Prostate gland (tissue), 2 donors: ENCODE measurements around the gene NPPC. TPM values are rescaled to one million over a fixed set of nuclear protein-coding genes. Genes with fewer than 3 reads are reported as not detected.

ENCODE experiments used
- DNase-seq: peaks from one replicate; pipeline ENCODE4 v3.0.0-alpha.2; 2019; ENCODE audit warnings: low spot score
- H3K27ac ChIP-seq, 2 donors: fragments of 200-600 bp; sonication (generic); 2 replicates each; pipeline ENCODE4 v1.5.1; 2017 to 2019
- H3K27me3 ChIP-seq: fragments of 200-600 bp; sonication (generic); replicated peaks from 2 replicates; pipeline ENCODE4 v1.5.1; 2019; ENCODE audit not compliant: insufficient read depth
- H3K36me3 ChIP-seq, 2 donors: fragments of 200-600 bp; sonication (generic); 1 replicate in 1 of 2; 2 replicates in 1 of 2; pipeline versions ENCODE4 v1.5.1 to v1.8.1; 2017 to 2019
- H3K4me1 ChIP-seq: fragments of 200-600 bp; sonication (generic); replicated peaks from 2 replicates; pipeline ENCODE4 v1.5.1; 2019
- H3K4me3 ChIP-seq, 2 donors: fragments of 200-600 bp; sonication (generic); 2 replicates each; pipeline ENCODE4 v1.5.1; 2017 to 2019
- H3K9me3 ChIP-seq: fragments of 200-600 bp; sonication (generic); 2 replicates; pipeline ENCODE4 v1.5.1; 2017
- CTCF ChIP-seq, 4 experiments: fragments of 200-600 bp in 2 of 4; fragments of 450-650 bp in 2 of 4; sonication (generic) in 2 of 4; IDR thresholded peaks; 1 replicate in 3 of 4; 2 replicates in 1 of 4; pipeline ENCODE4 v1.5.1; 2016 to 2019; ENCODE audit warnings: antibody characterized with exemption in 4 of 4, mild to moderate bottlenecking in 2 of 4, moderate library complexity in 2 of 4
- POLR2A ChIP-seq: fragments of 450-650 bp; IDR thresholded peaks from one replicate; pipeline ENCODE4 v1.6.1; 2016; ENCODE audit warnings: antibody characterized with exemption, mild to moderate bottlenecking
- POLR2AphosphoS5 ChIP-seq: sonication (generic); formaldehyde crosslinking; IDR thresholded peaks from one replicate; pipeline ENCODE4 v1.6.1; 2017; ENCODE audit warnings: antibody characterized with exemption
- WGBS: methylation state at CpG from one replicate; pipeline ENCODE4 v1.1.5; 2018; 5-methylcytosine and 5-hydroxymethylcytosine counted together
- intact Hi-C: fragments of 100-400 bp; cut with DNase I; formaldehyde crosslinking; loops from one replicate; pipeline ENCODE4 v1.14.2; 2022
- total RNA-seq, 2 donors: library from RNA; depleted of rRNA; stranded (reverse); fragments of >200 nt; gene quantifications; one replicate each; pipeline ENCODE4 v1.1.0, GENCODE V29; 2016

The NPPC gene
- total RNA-seq, 2 donors from 2014 or later = 3.2 to 6.4 TPM

- WGBS = 95% methylated on average over 8 of the region's 8 CpGs
- TF ChIP-seq CTCF (IDR thresholded peaks at IDR 0.05) (no peak), POLR2A (no peak), POLR2AphosphoS5 (no peak)
Measured at GRCh38 chr2:231907765-231908164, 18.4 kb downstream of the NPPC start.

DNA sequence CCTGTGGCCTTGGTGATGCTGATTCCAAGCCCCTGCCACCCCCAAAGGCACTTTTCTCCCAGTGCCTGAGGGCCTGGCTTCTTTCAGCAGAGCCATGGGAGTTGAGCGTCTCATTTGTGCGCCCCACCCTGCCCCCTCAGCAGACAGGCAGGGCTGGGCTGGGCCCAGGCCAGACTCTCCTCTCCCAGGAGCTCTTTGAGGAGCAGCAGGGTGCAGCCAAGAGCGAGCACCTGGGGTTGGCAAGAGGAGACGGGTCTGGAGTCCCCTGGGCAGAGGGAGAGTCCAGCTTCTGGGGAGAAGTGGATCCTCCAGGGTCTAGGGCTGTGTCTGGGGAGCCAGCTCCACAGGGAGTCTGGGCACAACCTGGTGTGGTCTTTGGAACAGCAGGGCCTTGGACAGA lies 21.2 kb downstream of the NPPC start:
- 74% methylated on average over 4 of the region's 4 CpGs for WGBS
- Histone ChIP-seq H3K9me3 (no peaks in the 10 kb centered on the region), H3K36me3 (no peaks in the 10 kb centered on the region), H3K27ac (no peak overlapping the region), H3K27me3 (no peaks in the 10 kb centered on the region), H3K4me3 (no peak overlapping the region), H3K4me1 (no peaks in the 10 kb centered on the region)
- TF ChIP-seq CTCF (IDR thresholded peaks at IDR 0.05) (no peak), POLR2AphosphoS5 (no peak), POLR2A (no peak)
- DNase-seq = no peak
- intact Hi-C loops = loop anchor here (5.0 kb wide), 1 partner anchor 532 kb away; no protein-coding TSS in a partner anchor

More at GRCh38 chr2:231907765-231908164, 18.4 kb downstream of the NPPC start:
- H3K27me3 ChIP-seq = no peaks in the 10 kb centered on the region
- intact Hi-C loops = loop anchor here (5.0 kb wide), 1 partner anchor 530 kb away; no protein-coding TSS in a partner anchor
- no peaks in the 10 kb centered on the region for H3K36me3 ChIP-seq
- no peak for DNase-seq
- H3K27ac ChIP-seq = no peak overlapping the region
- H3K4me1 ChIP-seq = no peaks in the 10 kb centered on the region
- H3K4me3 ChIP-seq = no peak overlapping the region
- no peaks in the 10 kb centered on the region for H3K9me3 ChIP-seq

DNA sequence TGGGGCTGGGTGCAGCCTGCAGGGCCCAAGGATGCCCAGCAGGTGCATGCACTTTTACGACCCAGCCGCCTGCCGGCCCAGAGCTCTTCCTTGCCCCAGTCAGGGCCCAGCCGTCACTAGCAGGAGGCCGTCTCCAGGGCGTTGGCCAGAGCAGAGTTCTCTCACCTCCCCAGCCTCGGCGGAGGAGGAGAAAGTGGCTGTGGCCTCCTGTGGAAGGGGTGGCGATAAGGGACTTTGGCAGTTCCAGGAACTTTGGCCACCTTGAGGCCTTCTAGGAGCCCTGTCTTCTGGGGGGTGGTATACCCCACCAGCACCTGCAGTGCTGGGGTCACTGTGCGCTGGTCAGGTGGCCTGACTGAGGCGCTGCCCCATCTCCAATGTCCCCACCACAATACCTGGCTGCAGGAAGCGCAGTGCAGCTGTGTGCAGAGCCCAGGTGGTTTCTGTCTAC lies 22.0 kb downstream of the NPPC start:
- no peaks in the 10 kb centered on the region for H3K4me1 ChIP-seq
- H3K4me3 ChIP-seq = no peak overlapping the region
- no peaks in the 10 kb centered on the region for H3K27me3 ChIP-seq
- H3K36me3 ChIP-seq = no peaks in the 10 kb centered on the region
- TF ChIP-seq CTCF (IDR thresholded peaks at IDR 0.05) (no peak), POLR2A (no peak), POLR2AphosphoS5 (no peak)
- no peak for DNase-seq
- H3K9me3 ChIP-seq = no peaks in the 10 kb centered on the region
- intact Hi-C loops = no loop called here
- WGBS = 90% methylated on average over 12 of the region's 12 CpGs
- no peak overlapping the region for H3K27ac ChIP-seq

- no peaks in the 10 kb centered on the region for H3K9me3 ChIP-seq
- H3K36me3 ChIP-seq = no peaks in the 10 kb centered on the region
- 86% methylated on average over 5 of the region's 5 CpGs for whole genome bisulfite sequencing
- H3K4me1 ChIP-seq = no peaks in the 10 kb centered on the region
- H3K27ac ChIP-seq = no peak overlapping the region
- no peak for TF ChIP-seq POLR2AphosphoS5
- no peak for TF ChIP-seq CTCF (IDR thresholded peaks at IDR 0.05)
- TF ChIP-seq POLR2A = no peak
- DNase-seq = no peak
- no peak overlapping the region for H3K4me3 ChIP-seq
- intact Hi-C loops = no loop called here
- H3K27me3 ChIP-seq = no peaks in the 10 kb centered on the region
Measured at GRCh38 chr2:231902598-231902997, 23.6 kb downstream of the NPPC start.

DNA sequence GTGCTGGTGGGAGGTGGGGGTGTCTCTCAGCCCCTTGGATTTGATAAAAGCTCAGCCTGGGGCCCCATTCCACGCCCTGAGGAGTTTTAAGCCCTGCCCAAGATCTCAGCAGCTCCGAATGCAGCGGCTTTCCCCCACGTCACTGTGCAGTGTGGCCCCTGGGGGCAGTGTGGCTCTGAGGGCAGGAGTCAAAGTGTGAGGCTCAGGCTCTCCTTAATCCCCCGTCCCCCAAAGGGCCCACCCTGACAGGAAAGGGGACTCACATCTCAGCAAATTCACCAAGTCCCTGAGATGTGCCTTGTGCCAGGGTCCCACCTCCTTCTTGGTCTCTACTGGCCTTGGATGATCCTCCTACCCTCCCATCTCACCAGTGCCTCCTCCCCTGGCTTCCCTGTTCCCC lies 25.2 kb downstream of the NPPC start:
- Histone ChIP-seq H3K4me1 (no peaks in the 10 kb centered on the region), H3K36me3 (no peaks in the 10 kb centered on the region), H3K9me3 (no peaks in the 10 kb centered on the region), H3K27ac (no peak overlapping the region), H3K27me3 (no peaks in the 10 kb centered on the region), H3K4me3 (no peak overlapping the region)
- DNase-seq = no peak
- TF ChIP-seq POLR2A = no peak
- no peak for TF ChIP-seq CTCF (IDR thresholded peaks at IDR 0.05)
- TF ChIP-seq POLR2AphosphoS5 = no peak
- WGBS = 97% methylated on average over 3 of the region's 5 CpGs
- intact Hi-C loops = no loop called here
